ENCODE results near the gene FARSB.

Gene FARSB

DNA sequence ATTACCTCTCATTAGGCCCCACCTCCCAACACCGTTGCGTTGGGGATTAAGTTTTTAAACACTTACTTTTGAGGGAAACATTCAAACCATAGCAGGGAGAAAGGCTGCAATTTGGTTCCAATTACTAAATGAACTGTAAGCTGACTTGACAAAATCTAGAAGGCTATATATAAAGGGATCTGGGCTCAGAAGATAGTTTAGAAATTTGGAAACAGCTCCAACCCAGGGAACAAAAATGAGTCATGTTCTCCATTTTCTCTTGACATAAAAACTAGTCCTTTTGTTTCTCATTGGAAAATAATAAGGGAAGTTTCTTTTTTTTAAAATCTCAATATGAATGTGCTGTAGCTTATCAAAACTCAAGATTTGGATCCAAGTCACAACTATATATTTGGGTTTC, 33.0 kb upstream of the FARSB start:
- Histone ChIP-seq H3K27me3 (no peaks in the 10 kb centered on the region), H3K4me1 (peaks cover 4% of the 10 kb centered on the region; the same call in 1 of the 2 replicates), H3K4me3 (no peak overlapping the region), H3K4me2 (no peak overlapping the region), H3K9ac (no peak overlapping the region), H3K9me3 (no peaks in the 10 kb centered on the region), H3K36me3 (no peaks in the 10 kb centered on the region), H4K20me1 (no peaks in the 10 kb centered on the region), H3K27ac (no peak overlapping the region)
- TF ChIP-seq Cebpa-rat (IDR thresholded peaks at IDR 0.05) = no peak

GRCh38 chr2:222686086-222686750, 30.3 kb upstream of the FARSB start:
- H3K4me3 ChIP-seq = no peak overlapping the region
- peaks cover 4% of the 10 kb centered on the region; the same call in 1 of the 2 replicates for H3K4me1 ChIP-seq
- no peak overlapping the region for H3K27ac ChIP-seq
- no peak overlapping the region for H3K4me2 ChIP-seq
- TF ChIP-seq Cebpa-rat (IDR thresholded peaks at IDR 0.05) = no peak
- H3K9ac ChIP-seq = no peak overlapping the region
- H3K9me3 ChIP-seq = no peaks in the 10 kb centered on the region
- H3K36me3 ChIP-seq = no peaks in the 10 kb centered on the region
- no peaks in the 10 kb centered on the region for H4K20me1 ChIP-seq
- no peaks in the 10 kb centered on the region for H3K27me3 ChIP-seq

- Histone ChIP-seq H3K4me2 (no peak overlapping the region), H3K4me1 (no peaks in the 10 kb centered on the region), H3K36me3 (no peaks in the 10 kb centered on the region), H3K9me3 (no peaks in the 10 kb centered on the region), H3K27me3 (no peaks in the 10 kb centered on the region), H4K20me1 (no peaks in the 10 kb centered on the region), H3K4me3 (no peak overlapping the region), H3K27ac (no peak overlapping the region), H3K9ac (no peak overlapping the region)
- TF ChIP-seq Cebpa-rat (IDR thresholded peaks at IDR 0.05) = no peak
These were observed 27.9 kb upstream of the FARSB start for GRCh38 chr2:222683805-222684204.

DNA sequence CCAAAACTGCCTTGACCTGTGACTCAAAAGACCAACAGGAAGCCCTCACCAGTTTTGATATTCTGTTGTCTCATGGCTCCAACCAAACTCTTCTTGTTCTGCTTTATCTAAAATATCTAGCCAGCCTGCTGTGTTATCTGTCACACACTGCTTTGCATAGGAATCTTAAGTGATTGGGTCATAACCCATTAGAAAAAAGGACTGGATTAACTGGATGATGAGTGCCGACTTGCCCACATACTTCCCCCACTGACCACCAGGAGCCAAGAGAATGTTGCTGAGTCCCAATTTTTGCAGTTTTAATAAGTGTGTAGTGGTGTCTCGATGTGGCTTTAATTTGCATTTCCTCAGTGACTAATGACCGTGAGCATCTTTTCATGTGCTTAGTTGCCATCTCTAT, 22.1 kb upstream of the FARSB start:
- no peak overlapping the region for H3K9ac ChIP-seq
- H3K4me3 ChIP-seq = no peak overlapping the region
- no peaks in the 10 kb centered on the region for H3K27me3 ChIP-seq
- no peak for TF ChIP-seq Cebpa-rat (IDR thresholded peaks at IDR 0.05)
- H3K27ac ChIP-seq = no peak overlapping the region
- H3K4me2 ChIP-seq = no peak overlapping the region
- H4K20me1 ChIP-seq = no peaks in the 10 kb centered on the region
- no peaks in the 10 kb centered on the region for H3K4me1 ChIP-seq
- H3K9me3 ChIP-seq = no peaks in the 10 kb centered on the region
- H3K36me3 ChIP-seq = no peaks in the 10 kb centered on the region

DNA sequence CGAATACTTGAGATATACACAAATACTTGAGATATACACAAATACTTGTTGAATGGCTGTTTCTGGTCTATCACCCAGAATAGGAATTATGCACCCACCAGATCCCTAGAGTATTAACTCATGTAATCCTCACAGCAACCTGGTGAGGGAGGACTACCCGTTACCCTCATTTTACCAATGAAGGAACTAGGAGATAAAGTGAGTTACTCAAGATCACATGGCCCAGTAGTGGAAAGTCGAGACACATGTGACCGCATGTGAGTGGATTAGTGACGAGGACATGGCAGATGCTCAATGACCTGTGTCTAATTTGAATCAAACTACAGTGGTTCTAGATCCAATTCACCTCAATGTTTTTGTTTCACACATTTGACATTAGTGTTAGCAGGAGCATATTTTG, 18.0 kb upstream of the FARSB start:
- no peak overlapping the region for H3K27ac ChIP-seq
- H3K9me3 ChIP-seq = peaks cover 11% of the 10 kb centered on the region
- H4K20me1 ChIP-seq = no peaks in the 10 kb centered on the region
- H3K4me3 ChIP-seq = no peak overlapping the region
- H3K36me3 ChIP-seq = no peaks in the 10 kb centered on the region
- no peak for TF ChIP-seq Cebpa-rat (IDR thresholded peaks at IDR 0.05)
- no peak overlapping the region for H3K4me2 ChIP-seq
- H3K27me3 ChIP-seq = no peaks in the 10 kb centered on the region
- H3K9ac ChIP-seq = no peak overlapping the region
- H3K4me1 ChIP-seq = no peaks in the 10 kb centered on the region

GRCh38 chr2:222673273-222673672, 17.4 kb upstream of the FARSB start:
- no peak overlapping the region for H3K27ac ChIP-seq
- H3K4me2 ChIP-seq = no peak overlapping the region

DNA sequence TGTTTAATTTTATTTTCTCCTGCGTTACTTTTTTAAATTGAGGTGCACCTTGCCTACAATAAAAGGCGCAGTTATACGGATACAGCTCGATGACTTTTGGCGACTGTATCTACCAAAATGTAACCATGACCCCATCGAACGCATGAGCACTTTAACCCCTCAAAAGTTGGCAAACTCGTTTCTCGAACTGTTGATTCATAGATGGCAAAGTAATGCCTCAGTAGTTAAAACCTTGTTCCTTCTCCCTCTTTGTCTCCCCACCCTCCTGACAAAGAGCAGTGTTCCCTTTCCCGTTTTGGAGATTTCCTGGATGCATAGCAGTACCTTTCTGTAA, 16.1 kb upstream of the FARSB start:
- no peaks in the 10 kb centered on the region for H4K20me1 ChIP-seq
- H3K4me1 ChIP-seq = no peaks in the 10 kb centered on the region
- H3K36me3 ChIP-seq = no peaks in the 10 kb centered on the region
- H3K4me2 ChIP-seq = no peak overlapping the region
- H3K27ac ChIP-seq = no peak overlapping the region
- no peak overlapping the region for H3K9ac ChIP-seq
- no peak for TF ChIP-seq Cebpa-rat (IDR thresholded peaks at IDR 0.05)
- no peak overlapping the region for H3K4me3 ChIP-seq
- H3K27me3 ChIP-seq = no peaks in the 10 kb centered on the region
- H3K9me3 ChIP-seq = peaks cover 11% of the 10 kb centered on the region

More at GRCh38 chr2:222673273-222673672, 17.4 kb upstream of the FARSB start:
- no peaks in the 10 kb centered on the region for H4K20me1 ChIP-seq
- no peaks in the 10 kb centered on the region for H3K27me3 ChIP-seq
- H3K4me1 ChIP-seq = no peaks in the 10 kb centered on the region
- H3K9ac ChIP-seq = no peak overlapping the region
- no peak for TF ChIP-seq Cebpa-rat (IDR thresholded peaks at IDR 0.05)
- no peak overlapping the region for H3K4me3 ChIP-seq
- no peaks in the 10 kb centered on the region for H3K36me3 ChIP-seq
- H3K9me3 ChIP-seq = peaks cover 11% of the 10 kb centered on the region

- peaks cover 11% of the 10 kb centered on the region for H3K9me3 ChIP-seq
- H3K36me3 ChIP-seq = no peaks in the 10 kb centered on the region
- H3K9ac ChIP-seq = no peak within 1 kb of the TSS
- no peak within 1 kb of the TSS for H3K27ac ChIP-seq
- no peak for TF ChIP-seq Cebpa-rat (IDR thresholded peaks at IDR 0.05)
- no peak within 1 kb of the TSS for H3K4me3 ChIP-seq
- no peaks in the 10 kb centered on the region for H4K20me1 ChIP-seq
- no peaks in the 10 kb centered on the region for H3K27me3 ChIP-seq
- no peak within 1 kb of the TSS for H3K4me2 ChIP-seq
- no peaks in the 10 kb centered on the region for H3K4me1 ChIP-seq
These were observed 15.6 kb upstream of the FARSB start, which contains the start of gene MOGAT1 for GRCh38 chr2:222671259-222672067. Gene MOGAT1, plus strand, starts transcription at chr2:222671658. Its CDS starts 128 bp downstream, at chr2:222671786.

- Histone ChIP-seq H3K4me3 (no peak overlapping the region), H3K4me1 (no peaks in the 10 kb centered on the region), H4K20me1 (no peaks in the 10 kb centered on the region), H3K4me2 (no peak overlapping the region), H3K36me3 (no peaks in the 10 kb centered on the region), H3K27ac (no peak overlapping the region), H3K9me3 (peaks cover 11% of the 10 kb centered on the region), H3K27me3 (no peaks in the 10 kb centered on the region), H3K9ac (no peak overlapping the region)
- no peak for TF ChIP-seq Cebpa-rat (IDR thresholded peaks at IDR 0.05)
These were observed 14.5 kb upstream of the FARSB start for GRCh38 chr2:222670191-222671038.

GRCh38 chr2:222669353-222669752, 13.5 kb upstream of the FARSB start:
- Histone ChIP-seq H3K4me1 (no peaks in the 10 kb centered on the region), H3K9ac (no peak overlapping the region), H3K27me3 (no peaks in the 10 kb centered on the region), H3K4me2 (no peak overlapping the region), H3K27ac (no peak overlapping the region), H3K4me3 (no peak overlapping the region), H4K20me1 (no peaks in the 10 kb centered on the region), H3K36me3 (no peaks in the 10 kb centered on the region), H3K9me3 (peaks cover 11% of the 10 kb centered on the region)
- no peak for TF ChIP-seq Cebpa-rat (IDR thresholded peaks at IDR 0.05)
